ENCODE measurements around the gene TOM1L2.
A peak's percentile ranks its signal among the peaks of the same experiment; 100 is the strongest.

Gene TOM1L2

GRCh38 chr17:17893801-17894644, 78.2 kb downstream of the TOM1L2 start:
- DNase-seq, result no peak

GRCh38 chr17:17892731-17893130, 79.5 kb downstream of the TOM1L2 start:
- DNase-seq, result no peak

- DNase-seq, result peak; percentile 36
Measured at GRCh38 chr17:17892009-17892408, 80.2 kb downstream of the TOM1L2 start.

GRCh38 chr17:17890773-17891759, 81.1 kb downstream of the TOM1L2 start:
- peak; percentile 68 for DNase-seq

GRCh38 chr17:17889922-17890321, 82.3 kb downstream of the TOM1L2 start:
- no peak for DNase-seq

- DNase-seq, result peak; percentile 16
Measured at GRCh38 chr17:17888821-17889220, 83.4 kb downstream of the TOM1L2 start.

GRCh38 chr17:17888371-17888770, 83.8 kb downstream of the TOM1L2 start:
- DNase-seq, result peak; percentile 40

- DNase-seq, result no peak
Measured at GRCh38 chr17:17887752-17888304, 84.4 kb downstream of the TOM1L2 start.

- DNase-seq, result peak; percentile 9
Measured at GRCh38 chr17:17886726-17887125, 85.5 kb downstream of the TOM1L2 start.

- peak; percentile 72 for DNase-seq
Measured at GRCh38 chr17:17886226-17886625, 86.0 kb downstream of the TOM1L2 start.

GRCh38 chr17:17884391-17885357, 87.5 kb downstream of the TOM1L2 start:
- DNase-seq, result peak; percentile 80

- peak; percentile 27 for DNase-seq
Measured at GRCh38 chr17:17883801-17884200, 88.4 kb downstream of the TOM1L2 start.

- DNase-seq, result no peak
Measured at GRCh38 chr17:17882082-17882581, 90.1 kb downstream of the TOM1L2 start.

- DNase-seq, result no peak
Measured at GRCh38 chr17:17880577-17881196, 91.5 kb downstream of the TOM1L2 start.

- DNase-seq, result peak; percentile 75
Measured at GRCh38 chr17:17877529-17878358, 94.5 kb downstream of the TOM1L2 start.

GRCh38 chr17:17876959-17877528, 95.2 kb downstream of the TOM1L2 start:
- peak; percentile 31 for DNase-seq

- DNase-seq, result peak; percentile 34
Measured at GRCh38 chr17:17874478-17874877, 97.7 kb downstream of the TOM1L2 start.

GRCh38 chr17:17873450-17873991, 98.7 kb downstream of the TOM1L2 start:
- DNase-seq, result no peak

GRCh38 chr17:17872547-17873345, 99.5 kb downstream of the TOM1L2 start:
- no peak for DNase-seq
